AG09309 (cell line): ENCODE results near the gene SSR4.

Source experiments
- DNase-seq: peaks from one replicate; pipeline ENCODE4 v3.0.0-alpha.2; 2010; ENCODE audit warnings: low read depth
- H3K4me3 ChIP-seq: 2 replicates; pipeline ENCODE4 v1.5.1; 2011; ENCODE audit warnings: mild to moderate bottlenecking, low read depth, low read length, moderate library complexity; ENCODE audit not compliant: control insufficient read depth
- CTCF ChIP-seq: IDR thresholded peaks from 2 replicates; pipeline ENCODE4 v1.5.1; 2011; ENCODE audit warnings: mild to moderate bottlenecking, low read depth, low read length, inconsistent platforms; ENCODE audit not compliant: insufficient read depth, control insufficient read depth; ENCODE audit errors: missing control alignments

SSR4 gene

GRCh38 chrX:153791104-153791852 is 3.2 kb upstream of the SSR4 start:
- no peak for TF ChIP-seq CTCF
- DNase-seq: no peak
- no peak overlapping the region for H3K4me3 ChIP-seq

GRCh38 chrX:153792368-153792767 is 2.1 kb upstream of the SSR4 start:
- no peak for TF ChIP-seq CTCF
- no peak overlapping the region for H3K4me3 ChIP-seq
- no peak for DNase-seq

GRCh38 chrX:153793291-153793690 is 1.2 kb upstream of the SSR4 start:
- peak overlapping the region; percentile 87 for H3K4me3 ChIP-seq
- no peak for DNase-seq
- TF ChIP-seq CTCF: no peak

- DNase-seq: no peak
- no peak for TF ChIP-seq CTCF
- H3K4me3 ChIP-seq: peak overlapping the region; percentile 87
Observed at GRCh38 chrX:153794897-153795816, 689 bp downstream of the SSR4 start.

GRCh38 chrX:153797415-153798015 is 3.0 kb downstream of the SSR4 start:
- TF ChIP-seq CTCF: no peak
- DNase-seq: no peak
- H3K4me3 ChIP-seq: no peak overlapping the region

GRCh38 chrX:153799326-153799725 is 4.9 kb downstream of the SSR4 start:
- no peak for TF ChIP-seq CTCF
- no peak for DNase-seq
- H3K4me3 ChIP-seq: no peak overlapping the region
